Natural killer cell (primary cell): ENCODE measurements around the gene ARFRP1. TPM values are rescaled to one million over a fixed set of nuclear protein-coding genes. Genes with fewer than 3 reads are reported as not detected.
A peak's percentile ranks its signal among the peaks of the same experiment; 100 is the strongest.

Experiments used
- ATAC-seq, 3 donors: fragments of 150-1000 bp in 2 of 3; fragments of 200-7000 bp in 1 of 3; cut with Tn5 transposase; 1 replicate in 1 of 3; 2 replicates in 2 of 3; pipeline ENCODE4 v1.10.0; 2021; ENCODE audit warnings: mild to moderate bottlenecking in 2 of 3, moderate library complexity in 2 of 3
- DNase-seq, 2 donors: peaks; one replicate each; pipeline versions ENCODE4 v3.0.0 to v3.0.0-alpha.2; 2013 to 2021; ENCODE audit warnings: mixed read lengths in 1 of 2
- H3K27ac ChIP-seq: one replicate; pipeline ENCODE4 v1.5.1; 2013; ENCODE audit warnings: mild to moderate bottlenecking, low read length
- H3K27me3 ChIP-seq: one replicate; pipeline ENCODE4 v1.6.1; 2013; ENCODE audit warnings: low read length; ENCODE audit not compliant: control insufficient read depth, insufficient read depth
- H3K36me3 ChIP-seq: one replicate; pipeline ENCODE4 v1.6.1; 2013; ENCODE audit warnings: low read length; ENCODE audit not compliant: control insufficient read depth, insufficient read depth
- H3K4me1 ChIP-seq: one replicate; pipeline ENCODE4 v1.6.1; 2013; ENCODE audit warnings: low read length; ENCODE audit not compliant: control insufficient read depth, insufficient read depth
- H3K4me3 ChIP-seq: one replicate; pipeline ENCODE4 v1.5.1; 2013; ENCODE audit warnings: low read length
- H3K9me3 ChIP-seq: one replicate; pipeline ENCODE4 v1.6.1; 2013; ENCODE audit warnings: low read length; ENCODE audit not compliant: control insufficient read depth, insufficient read depth
- H3K27ac Mint-ChIP-seq, 2 donors: one replicate each; pipeline ENCODE4 v1.8.0; 2022; ENCODE audit warnings: mild to moderate bottlenecking in 2 of 2, mixed read lengths in 2 of 2, moderate library complexity in 1 of 2
- H3K27me3 Mint-ChIP-seq, 2 donors: one replicate each; pipeline ENCODE4 v1.8.0; 2022; ENCODE audit warnings: low read depth in 2 of 2, mixed read lengths in 2 of 2
- H3K36me3 Mint-ChIP-seq: one replicate; pipeline ENCODE4 v1.8.0; 2022; ENCODE audit warnings: mixed read lengths
- H3K4me1 Mint-ChIP-seq, 2 donors: one replicate each; pipeline ENCODE4 v1.8.0; 2022; ENCODE audit warnings: mixed read lengths in 2 of 2
- H3K4me3 Mint-ChIP-seq: one replicate; pipeline ENCODE4 v1.8.0; 2022; ENCODE audit warnings: mild to moderate bottlenecking, moderate library complexity, mixed read lengths
- H3K9me3 Mint-ChIP-seq, 2 donors: one replicate each; pipeline ENCODE4 v1.8.0; 2022; ENCODE audit warnings: mixed read lengths in 2 of 2
- CTCF ChIP-seq: fragments of 200-600 bp; IDR thresholded peaks from one replicate; pipeline ENCODE4 v1.8.0; 2022; ENCODE audit warnings: antibody characterized with exemption
- WGBS: methylation state at CpG from one replicate; pipeline ENCODE4 v1.1.7; 2013; ENCODE audit warnings: missing lambda C conversion rate; ENCODE audit not compliant: insufficient coverage; 5-methylcytosine and 5-hydroxymethylcytosine counted together
- intact Hi-C: fragments of 100-400 bp; cut with micrococcal nuclease; formaldehyde crosslinking; loops from one replicate; pipeline ENCODE4 v1.14.2; 2022
- total RNA-seq, 4 donors: library from RNA; stranded (reverse); fragments of 120-200 nt in 1 of 4; gene quantifications; one replicate each; pipeline versions ENCODE4 v1.2.3 to v1.2.4, GENCODE V29; 2013 to 2022

ARFRP1 gene
- total RNA-seq, 3 donors from 2014 or later (not counting 1 experiment from before 2014, with no cell fraction given), result 43.9 to 55.8 (median 50.6) TPM

GRCh38 chr20:63738687-63739129 lies 30.9 kb upstream of the ARFRP1 start:
- peak in 1 of 2 donors; percentile 67 for DNase-seq
- Mint-ChIP-seq H3K27ac (peak overlapping the region in 1 of 2 donors; percentile 40), H3K36me3 (no peaks in the 10 kb centered on the region), H3K4me3 (peak overlapping the region; percentile 89), H3K4me1 (peaks cover 18 to 42% of the 10 kb centered on the region in 2 donors), H3K27me3 (no peaks in the 10 kb centered on the region), H3K9me3 (no peaks in the 10 kb centered on the region)
- WGBS, result 41% methylated on average over 26 of the region's 26 CpGs
- intact Hi-C loops, result loop anchor here (10.0 kb wide), 1 partner anchor 104 kb away; no protein-coding TSS in a partner anchor
- H3K9me3 ChIP-seq, result no peaks in the 10 kb centered on the region
- H3K27ac ChIP-seq, result peak overlapping the region; percentile 36
- ATAC-seq, result no peak
- peaks cover 29% of the 10 kb centered on the region for H3K36me3 ChIP-seq
- TF ChIP-seq CTCF, result no peak
- H3K4me1 ChIP-seq, result peaks cover 61% of the 10 kb centered on the region
- H3K27me3 ChIP-seq, result no peaks in the 10 kb centered on the region
- H3K4me3 ChIP-seq, result peak overlapping the region; percentile 62

- peaks cover 61% of the 10 kb centered on the region for H3K4me1 ChIP-seq
- WGBS, result 17% methylated on average over 43 of the region's 43 CpGs
- H3K9me3 ChIP-seq, result no peaks in the 10 kb centered on the region
- H3K27me3 ChIP-seq, result no peaks in the 10 kb centered on the region
- ATAC-seq (peak; percentile 10 to 18 (median 11)), DNase-seq (peak in 1 of 2 donors; percentile 66)
- H3K27ac ChIP-seq, result peak overlapping the region; percentile 38
- no peaks in the 10 kb centered on the region for H3K36me3 Mint-ChIP-seq
- TF ChIP-seq CTCF, result no peak
- intact Hi-C loops, result loop anchor here (10.0 kb wide), 1 partner anchor 103 kb away; no protein-coding TSS in a partner anchor
- H3K36me3 ChIP-seq, result peaks cover 35% of the 10 kb centered on the region
- H3K4me1 Mint-ChIP-seq, result peaks cover 21 to 46% of the 10 kb centered on the region in 2 donors
- H3K9me3 Mint-ChIP-seq, result no peaks in the 10 kb centered on the region
- peak overlapping the region; percentile 89 for H3K4me3 Mint-ChIP-seq
- no peaks in the 10 kb centered on the region for H3K27me3 Mint-ChIP-seq
- H3K27ac Mint-ChIP-seq, result peak overlapping the region in 1 of 2 donors; percentile 40
- H3K4me3 ChIP-seq, result peak overlapping the region; percentile 62
Observed at GRCh38 chr20:63737945-63738686, 30.3 kb upstream of the ARFRP1 start.

- H3K9me3 Mint-ChIP-seq, result no peaks in the 10 kb centered on the region
- H3K36me3 Mint-ChIP-seq, result no peaks in the 10 kb centered on the region
- DNase-seq (no peak), ATAC-seq (peak; percentile 0)
- peaks cover 21 to 46% of the 10 kb centered on the region in 2 donors for H3K4me1 Mint-ChIP-seq
- H3K4me3 Mint-ChIP-seq, result peak overlapping the region; percentile 89
- intact Hi-C loops, result loop anchor here (10.0 kb wide), 1 partner anchor 103 kb away; no protein-coding TSS in a partner anchor
- H3K27me3 ChIP-seq, result no peaks in the 10 kb centered on the region
- TF ChIP-seq CTCF, result no peak
- no peaks in the 10 kb centered on the region for H3K9me3 ChIP-seq
- peak overlapping the region; percentile 62 for H3K4me3 ChIP-seq
- no peaks in the 10 kb centered on the region for H3K27me3 Mint-ChIP-seq
- peaks cover 61% of the 10 kb centered on the region for H3K4me1 ChIP-seq
- H3K27ac ChIP-seq, result peak overlapping the region; percentile 73
- H3K36me3 ChIP-seq, result peaks cover 35% of the 10 kb centered on the region
- 1% methylated on average over 25 of the region's 26 CpGs for WGBS
- peak overlapping the region in 1 of 2 donors; percentile 92 for H3K27ac Mint-ChIP-seq
Observed at GRCh38 chr20:63737695-63737944, 29.8 kb upstream of the ARFRP1 start.
